Astrocyte (in vitro differentiated cells and primary cell): ENCODE data around the gene USP22. TPM values are rescaled to one million over a fixed set of nuclear protein-coding genes. Genes with fewer than 3 reads are reported as not detected.

Experiments used
- DNase-seq: peaks from one replicate; pipeline ENCODE4 v3.0.0-alpha.2; 2010; ENCODE audit warnings: low read depth
- FAIRE-seq: peaks from 2 replicates; lab custom pipeline; 2011; peaks lifted over from hg19 to GRCh38; lab: Jason Lieb, UNC
- H2AFZ ChIP-seq: 2 replicates; pipeline ENCODE4 v1.6.0; 2012; ENCODE audit warnings: low read depth, low read length, inconsistent platforms
- H3K27ac ChIP-seq: 2 replicates; pipeline ENCODE4 v1.5.1; 2011; ENCODE audit warnings: low read depth, low read length, inconsistent platforms
- H3K27me3 ChIP-seq: 2 replicates; pipeline ENCODE4 v1.6.0; 2011; ENCODE audit warnings: low read length, inconsistent platforms; ENCODE audit not compliant: insufficient read depth
- H3K36me3 ChIP-seq: 2 replicates; pipeline ENCODE4 v1.5.1; 2011; ENCODE audit warnings: low read length, inconsistent platforms; ENCODE audit not compliant: insufficient read depth
- H3K4me1 ChIP-seq: 2 replicates; pipeline ENCODE4 v1.5.1; 2011; ENCODE audit warnings: low read length, inconsistent platforms; ENCODE audit not compliant: insufficient read depth
- H3K4me2 ChIP-seq: 2 replicates; pipeline ENCODE4 v1.6.0; 2012; ENCODE audit warnings: low read length, inconsistent platforms
- H3K4me3 ChIP-seq: 2 replicates; pipeline ENCODE4 v1.5.1; 2011; ENCODE audit warnings: low read depth, mild to moderate bottlenecking, low read length, inconsistent platforms; ENCODE audit not compliant: insufficient read depth
- H3K79me2 ChIP-seq: 2 replicates; pipeline ENCODE4 v1.6.0; 2012; ENCODE audit warnings: mild to moderate bottlenecking, low read length, inconsistent platforms; ENCODE audit not compliant: insufficient read depth
- H3K9ac ChIP-seq: 2 replicates; pipeline ENCODE4 v1.6.0; 2012; ENCODE audit warnings: mild to moderate bottlenecking, low read length, inconsistent platforms
- H3K9me3 ChIP-seq: 2 replicates; pipeline ENCODE4 v1.5.1; 2012; ENCODE audit warnings: low read depth, mild to moderate bottlenecking, low read length, inconsistent platforms; ENCODE audit not compliant: insufficient read depth
- H4K20me1 ChIP-seq: 2 replicates; pipeline ENCODE4 v1.6.0; 2012; ENCODE audit warnings: low read length, inconsistent platforms; ENCODE audit not compliant: insufficient read depth
- H3K27ac Mint-ChIP-seq: one replicate; pipeline ENCODE4 v1.8.0; 2021; ENCODE audit warnings: mild to moderate bottlenecking, mixed read lengths; ENCODE audit not compliant: unreplicated experiment
- H3K27me3 Mint-ChIP-seq: one replicate; pipeline ENCODE4 v1.8.0; 2021; ENCODE audit warnings: low read depth, mixed read lengths; ENCODE audit not compliant: unreplicated experiment
- H3K36me3 Mint-ChIP-seq: one replicate; pipeline ENCODE4 v1.8.0; 2021; ENCODE audit warnings: low read depth, mixed read lengths; ENCODE audit not compliant: unreplicated experiment
- H3K4me1 Mint-ChIP-seq: one replicate; pipeline ENCODE4 v1.8.0; 2021; ENCODE audit warnings: low read depth, mixed read lengths; ENCODE audit not compliant: unreplicated experiment
- H3K4me3 Mint-ChIP-seq: one replicate; pipeline ENCODE4 v1.8.0; 2021; ENCODE audit warnings: mild to moderate bottlenecking, moderate library complexity, mixed read lengths; ENCODE audit not compliant: unreplicated experiment
- H3K9me3 Mint-ChIP-seq: one replicate; pipeline ENCODE4 v1.8.0; 2021; ENCODE audit warnings: mild to moderate bottlenecking, mixed read lengths; ENCODE audit not compliant: unreplicated experiment
- CTCF ChIP-seq: IDR thresholded peaks from 2 replicates; pipeline ENCODE4 v1.5.1; 2011; ENCODE audit warnings: low read depth, mild to moderate bottlenecking, inconsistent platforms, low read length, moderate library complexity; ENCODE audit not compliant: insufficient read depth
- EZH2 ChIP-seq: IDR thresholded peaks from 2 replicates; pipeline ENCODE4 v1.6.1; 2012; ENCODE audit warnings: mild to moderate bottlenecking, low read length, inconsistent platforms; ENCODE audit not compliant: insufficient read depth
- total RNA-seq: library from RNA; stranded (reverse); gene quantifications from 2 replicates; pipeline ENCODE4 v1.2.1, GENCODE V29; 2021

Gene USP22
- total RNA-seq, 1 donor from 2014 or later = 266 TPM

- Histone ChIP-seq H3K79me2 (peaks cover 99% of the 10 kb centered on the region), H3K36me3 (peaks cover 4% of the 10 kb centered on the region), H2AFZ (no peak overlapping the region), H3K9ac (no peak overlapping the region), H3K4me1 (peaks cover 64% of the 10 kb centered on the region), H4K20me1 (peaks cover 99% of the 10 kb centered on the region), H3K9me3 (no peaks in the 10 kb centered on the region), H3K27ac (no peak overlapping the region), H3K27me3 (no peaks in the 10 kb centered on the region), H3K4me3 (no peak overlapping the region), H3K4me2 (peak overlapping the region; percentile 59)
- Mint-ChIP-seq H3K4me1 (peaks cover 56% of the 10 kb centered on the region), H3K4me3 (peak overlapping the region; percentile 55), H3K9me3 (no peaks in the 10 kb centered on the region), H3K27me3 (no peaks in the 10 kb centered on the region), H3K27ac (peak overlapping the region; percentile 58), H3K36me3 (peaks cover 8% of the 10 kb centered on the region)
- DNase-seq = peak; percentile 34
- TF ChIP-seq EZH2 (no peak), CTCF (no peak)
- no peak for FAIRE-seq
Measured at GRCh38 chr17:21036361-21036881, 6.4 kb downstream of the USP22 start.

- Histone ChIP-seq H2AFZ (no peak overlapping the region), H4K20me1 (peaks cover 99% of the 10 kb centered on the region), H3K9ac (peak overlapping the region; percentile 19), H3K4me3 (peak overlapping the region; percentile 19), H3K9me3 (no peaks in the 10 kb centered on the region), H3K4me1 (peaks cover 64% of the 10 kb centered on the region), H3K36me3 (peaks cover 4% of the 10 kb centered on the region), H3K27ac (peak overlapping the region; percentile 18), H3K27me3 (no peaks in the 10 kb centered on the region), H3K4me2 (peak overlapping the region; percentile 73), H3K79me2 (peaks cover 99% of the 10 kb centered on the region)
- Mint-ChIP-seq H3K27ac (peak overlapping the region; percentile 90), H3K4me3 (peak overlapping the region; percentile 63), H3K9me3 (no peaks in the 10 kb centered on the region), H3K36me3 (peaks cover 5% of the 10 kb centered on the region), H3K27me3 (no peaks in the 10 kb centered on the region), H3K4me1 (peaks cover 59% of the 10 kb centered on the region)
- no peak for TF ChIP-seq CTCF
- TF ChIP-seq EZH2 = no peak
- DNase-seq = no peak
- no peak for FAIRE-seq
Measured at GRCh38 chr17:21035406-21035805, 7.4 kb downstream of the USP22 start.
